CD4-positive, alpha-beta T cell (primary cell): ENCODE data around the gene RNF144B. TPM values are rescaled to one million over a fixed set of nuclear protein-coding genes. Genes with fewer than 3 reads are reported as not detected.

Source experiments
- ATAC-seq: fragments of 200-7000 bp; cut with Tn5 transposase; one replicate; pipeline ENCODE4 v1.10.0; 2022; ENCODE audit warnings: mild to moderate bottlenecking; ENCODE audit not compliant: poor library complexity
- CTCF ChIA-PET: fragments of 350-600 bp; sonication (Branson Sonifier 250); formaldehyde crosslinking; loops from one replicate; lab custom pipeline; 2021; ENCODE audit warnings: antibody characterized with exemption, inconsistent platforms; lab: Charles Lee
- POLR2A ChIA-PET: fragments of 350-600 bp; sonication (Branson Sonifier 250); formaldehyde crosslinking; loops from one replicate; lab custom pipeline; 2021; ENCODE audit warnings: antibody characterized with exemption, inconsistent platforms; lab: Charles Lee
- DNase-seq, 14 experiments: peaks; one replicate each; pipeline ENCODE4 v3.0.0-alpha.2; 2013 to 2020; ENCODE audit warnings: mixed read lengths in 2 of 14
- H3K27ac ChIP-seq, 2 donors: one replicate each; pipeline versions ENCODE4 v1.5.1 to v1.7.0; 2013; ENCODE audit warnings: low read length in 2 of 2, low read depth in 1 of 2, mild to moderate bottlenecking in 1 of 2
- H3K27me3 ChIP-seq, 2 experiments: 1 replicate in 1 of 2; 2 replicates in 1 of 2; pipeline versions ENCODE4 v1.6.1 to v1.7.0; 2013; ENCODE audit warnings: low read length in 2 of 2, control low read depth in 1 of 2, mild to moderate bottlenecking in 1 of 2, moderate library complexity in 1 of 2; ENCODE audit not compliant: insufficient read depth in 2 of 2, control insufficient read depth in 1 of 2
- H3K36me3 ChIP-seq: one replicate; pipeline ENCODE4 v1.6.1; 2013; ENCODE audit warnings: low read length, control low read depth; ENCODE audit not compliant: insufficient read depth
- H3K4me1 ChIP-seq: one replicate; pipeline ENCODE4 v1.6.1; 2013; ENCODE audit warnings: low read length, control low read depth; ENCODE audit not compliant: insufficient read depth
- H3K4me3 ChIP-seq: one replicate; pipeline ENCODE4 v1.5.1; 2013; ENCODE audit warnings: mild to moderate bottlenecking, low read length, moderate library complexity
- H3K9me3 ChIP-seq, 2 experiments: 1 replicate in 1 of 2; 2 replicates in 1 of 2; pipeline versions ENCODE4 v1.6.1 to v1.7.0; 2013; ENCODE audit warnings: low read length in 2 of 2, mild to moderate bottlenecking in 2 of 2, control low read depth in 1 of 2, moderate library complexity in 1 of 2; ENCODE audit not compliant: control insufficient read depth in 1 of 2, insufficient read depth in 1 of 2
- H3K27ac Mint-ChIP-seq: one replicate; pipeline ENCODE4 v1.8.0; 2020; ENCODE audit warnings: mixed read lengths
- H3K27me3 Mint-ChIP-seq: one replicate; pipeline ENCODE4 v1.8.0; 2021; ENCODE audit warnings: mixed read lengths
- H3K36me3 Mint-ChIP-seq: one replicate; pipeline ENCODE4 v1.8.0; 2021; ENCODE audit warnings: low read depth, mixed read lengths
- H3K4me1 Mint-ChIP-seq: one replicate; pipeline ENCODE4 v1.8.0; 2021; ENCODE audit warnings: low read depth, mixed read lengths
- H3K4me3 Mint-ChIP-seq: one replicate; pipeline ENCODE4 v1.8.0; 2020; ENCODE audit warnings: mild to moderate bottlenecking, mixed read lengths
- H3K9me3 Mint-ChIP-seq: one replicate; pipeline ENCODE4 v1.8.0; 2020; ENCODE audit warnings: mixed read lengths
- CTCF ChIP-seq: fragments of 200-600 bp; IDR thresholded peaks from one replicate; pipeline ENCODE4 v1.8.0; 2022; ENCODE audit warnings: antibody characterized with exemption, mild to moderate bottlenecking
- intact Hi-C, 2 experiments: fragments of 100-400 bp; cut with DNase I in 1 of 2; cut with micrococcal nuclease in 1 of 2; formaldehyde crosslinking; loops; one replicate each; pipeline versions ENCODE4 v1.15.1 to v1.9.0; 2023 to 2025; cut with DNase I, micrococcal nuclease
- total RNA-seq, 174 experiments: library from RNA in 2 of 174; stranded (reverse) in 2 of 174; gene quantifications; one replicate each; pipeline ENCODE4 v1.2.3 and lab custom pipeline; 2021 to 2026

The RNF144B gene
- total RNA-seq, 2 experiments from 2014 or later: 2.3 to 3.5 TPM

- Histone ChIP-seq H3K36me3 (no peaks in the 10 kb centered on the region), H3K4me1 (no peaks in the 10 kb centered on the region), H3K9me3 (no peaks in the 10 kb centered on the region), H3K27ac (no peak overlapping the region), H3K27me3 (peaks cover 0 to 4% of the 10 kb centered on the region in 2 experiments), H3K4me3 (no peak overlapping the region)
- ChIA-PET POLR2A (no interaction called here), CTCF (interaction anchor here (1.4 kb wide), 1 partner anchor 18 kb away, joined by 3 read pairs; no protein-coding TSS in a partner anchor)
- no peaks in the 10 kb centered on the region for H3K27me3 Mint-ChIP-seq
- H3K9me3 Mint-ChIP-seq: no peaks in the 10 kb centered on the region
- no peak for DNase-seq
- H3K27ac Mint-ChIP-seq: no peak overlapping the region
- H3K4me3 Mint-ChIP-seq: no peak overlapping the region
- H3K4me1 Mint-ChIP-seq: no peaks in the 10 kb centered on the region
- H3K36me3 Mint-ChIP-seq: no peaks in the 10 kb centered on the region
- no peak for ATAC-seq
- intact Hi-C loops: loop anchor here in 1 of 2 experiments (10.0 kb wide), 1 partner anchor 382 kb away; the partner anchor contains the start of gene NHLRC1
- TF ChIP-seq CTCF: no peak
Measured at GRCh38 chr6:18506382-18507017, 119.3 kb downstream of the RNF144B start.

GRCh38 chr6:18507018-18507415 lies 119.9 kb downstream of the RNF144B start:
- TF ChIP-seq CTCF: no peak
- no peaks in the 10 kb centered on the region for H3K36me3 ChIP-seq
- intact Hi-C loops: loop anchor here in 1 of 2 experiments (10.0 kb wide), 1 partner anchor 382 kb away; the partner anchor contains the start of gene NHLRC1
- Mint-ChIP-seq H3K9me3 (no peaks in the 10 kb centered on the region), H3K27me3 (no peaks in the 10 kb centered on the region), H3K27ac (no peak overlapping the region), H3K4me3 (no peak overlapping the region), H3K36me3 (no peaks in the 10 kb centered on the region), H3K4me1 (no peaks in the 10 kb centered on the region)
- DNase-seq: no peak
- H3K27ac ChIP-seq: no peak overlapping the region
- ChIA-PET POLR2A (no interaction called here), CTCF (interaction anchor here (1.4 kb wide), 1 partner anchor 18 kb away, joined by 3 read pairs; no protein-coding TSS in a partner anchor)
- no peak overlapping the region for H3K4me3 ChIP-seq
- no peaks in the 10 kb centered on the region for H3K9me3 ChIP-seq
- no peaks in the 10 kb centered on the region for H3K4me1 ChIP-seq
- no peak for ATAC-seq
- peaks cover 0 to 4% of the 10 kb centered on the region in 2 experiments for H3K27me3 ChIP-seq

- Histone ChIP-seq H3K9me3 (no peaks in the 10 kb centered on the region), H3K27me3 (peaks cover 0 to 4% of the 10 kb centered on the region in 2 experiments), H3K4me1 (no peaks in the 10 kb centered on the region), H3K4me3 (no peak overlapping the region), H3K36me3 (no peaks in the 10 kb centered on the region), H3K27ac (no peak overlapping the region)
- ChIA-PET CTCF (interaction anchor here (1.4 kb wide), 1 partner anchor 19 kb away, joined by 3 read pairs; no protein-coding TSS in a partner anchor), POLR2A (no interaction called here)
- no peak for DNase-seq
- H3K9me3 Mint-ChIP-seq: no peaks in the 10 kb centered on the region
- no peaks in the 10 kb centered on the region for H3K27me3 Mint-ChIP-seq
- ATAC-seq: no peak
- no peaks in the 10 kb centered on the region for H3K4me1 Mint-ChIP-seq
- no peak for TF ChIP-seq CTCF
- intact Hi-C loops: loop anchor here in 1 of 2 experiments (10.0 kb wide), 1 partner anchor 383 kb away; the partner anchor contains the start of gene NHLRC1
- H3K36me3 Mint-ChIP-seq: no peaks in the 10 kb centered on the region
- no peak overlapping the region for H3K4me3 Mint-ChIP-seq
- no peak overlapping the region for H3K27ac Mint-ChIP-seq
Measured at GRCh38 chr6:18507561-18507960, 120.4 kb downstream of the RNF144B start.
